Activated effector memory CD4-positive, alpha-beta T cell treated with Interleukin-2 at 50 U/mL for 16 hours (primary cell): ENCODE measurements around the gene SNTG2.

Experiments used
- DNase-seq: peaks from one replicate; pipeline ENCODE4 v3.0.0-alpha.2; 2020

Gene SNTG2

DNA sequence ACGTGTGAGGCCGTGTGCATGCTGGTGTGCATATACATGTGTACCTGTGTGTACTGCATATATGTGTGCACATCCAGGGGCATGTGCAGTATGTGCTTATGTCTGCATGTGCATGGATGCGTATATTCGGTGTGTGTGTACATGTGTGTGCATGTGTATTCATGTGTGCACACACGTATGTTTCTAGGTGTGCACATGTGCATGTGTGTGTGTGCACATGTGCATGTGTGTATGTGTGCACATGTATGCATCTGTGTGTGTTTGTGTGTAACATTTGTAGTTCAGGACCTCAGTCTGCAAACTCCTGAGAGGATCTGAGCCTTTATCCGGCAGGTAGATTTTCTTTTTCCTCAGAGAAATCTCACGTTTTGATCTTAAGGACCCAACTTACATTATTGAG is 201.7 kb downstream of the SNTG2 start:
- no peak for DNase-seq

- no peak for DNase-seq
Observed at GRCh38 chr2:1153920-1154319, 203.3 kb downstream of the SNTG2 start.

GRCh38 chr2:1154710-1155594 is 204.3 kb downstream of the SNTG2 start:
- DNase-seq, result no peak

DNA sequence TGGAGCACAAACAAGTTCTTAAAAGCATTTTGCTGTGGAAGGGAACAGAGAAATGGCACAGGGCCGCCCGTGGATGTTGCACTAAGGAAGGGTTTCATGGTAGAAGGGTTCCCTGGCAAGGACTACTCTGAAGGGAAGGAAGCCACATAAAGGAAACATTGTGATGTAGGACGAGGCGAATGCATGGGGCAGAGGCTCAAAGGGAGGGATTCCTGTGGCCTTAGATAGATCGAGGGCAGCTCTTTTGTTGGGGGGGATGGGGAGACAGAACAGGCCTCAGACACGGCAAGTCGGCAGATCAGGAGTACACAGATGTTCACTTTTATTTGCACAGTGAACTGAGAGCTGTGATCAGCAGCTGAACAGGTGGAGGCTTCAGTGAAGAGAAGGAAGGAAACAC is 205.4 kb downstream of the SNTG2 start:
- no peak for DNase-seq

- DNase-seq, result no peak
Observed at GRCh38 chr2:1156531-1156930, 205.9 kb downstream of the SNTG2 start.

- no peak for DNase-seq
Observed at GRCh38 chr2:1157107-1157506, 206.5 kb downstream of the SNTG2 start.

GRCh38 chr2:1159013-1159412 is 208.4 kb downstream of the SNTG2 start:
- DNase-seq, result no peak

DNA sequence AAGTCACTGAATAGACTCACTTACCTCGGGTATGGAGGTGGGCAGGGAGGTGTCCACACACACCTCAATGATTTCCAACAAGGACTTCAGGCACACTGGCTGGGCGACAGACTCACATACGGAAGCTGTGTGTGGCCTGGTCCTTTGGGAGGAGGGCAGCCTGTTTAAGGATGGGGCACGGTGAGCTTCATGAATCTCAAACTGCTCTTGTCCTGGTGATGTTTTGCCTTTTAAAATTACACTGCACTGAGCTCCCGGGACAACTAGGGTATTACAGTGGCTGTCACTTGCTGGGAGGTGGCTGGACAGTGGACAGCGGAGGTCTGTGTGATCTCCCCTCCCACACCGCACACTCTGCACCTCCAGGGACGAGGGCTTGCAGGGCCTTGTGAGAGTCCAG is 211.6 kb downstream of the SNTG2 start:
- no peak for DNase-seq

- DNase-seq, result peak; percentile 6
Observed at GRCh38 chr2:1162768-1163584, 212.3 kb downstream of the SNTG2 start.

DNA sequence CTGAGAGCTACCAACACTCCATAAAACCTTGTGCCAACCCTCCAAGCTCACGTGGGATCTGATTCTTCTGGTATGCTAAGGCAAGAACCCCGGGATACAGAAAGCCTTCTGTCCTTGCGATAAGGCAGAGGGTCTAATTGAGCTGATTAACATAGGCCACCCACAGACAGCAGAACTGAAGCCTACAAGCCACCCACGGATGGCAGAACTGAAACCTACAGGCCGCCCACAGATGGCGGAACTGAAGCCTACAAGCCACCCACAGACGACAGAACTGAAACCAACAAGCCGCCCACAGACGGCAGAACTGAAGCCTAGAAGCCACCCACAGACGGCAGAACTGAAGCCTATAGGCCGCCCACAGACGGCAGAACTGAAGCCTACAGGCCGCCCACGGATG is 216.3 kb downstream of the SNTG2 start:
- DNase-seq, result no peak

DNA sequence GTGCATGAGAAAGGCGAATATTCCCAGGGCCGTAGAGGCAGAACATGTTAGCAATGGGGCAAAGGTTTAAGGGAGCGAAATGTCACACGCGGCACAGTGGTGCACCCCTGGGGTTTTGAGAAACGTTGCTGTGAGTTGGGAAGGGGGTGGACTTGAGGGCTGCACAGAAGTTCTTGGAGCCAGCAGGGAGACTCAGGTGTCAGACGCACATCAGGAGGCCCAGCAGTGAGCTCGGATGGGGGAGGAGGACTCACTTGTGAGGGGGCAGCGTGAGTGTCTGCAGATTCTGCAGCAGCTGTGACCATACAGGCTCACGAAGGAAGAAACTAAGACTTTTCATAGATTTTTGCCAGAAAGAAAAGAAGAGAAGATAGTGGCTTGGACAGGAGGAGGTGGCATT is 218.2 kb downstream of the SNTG2 start:
- DNase-seq, result no peak

DNA sequence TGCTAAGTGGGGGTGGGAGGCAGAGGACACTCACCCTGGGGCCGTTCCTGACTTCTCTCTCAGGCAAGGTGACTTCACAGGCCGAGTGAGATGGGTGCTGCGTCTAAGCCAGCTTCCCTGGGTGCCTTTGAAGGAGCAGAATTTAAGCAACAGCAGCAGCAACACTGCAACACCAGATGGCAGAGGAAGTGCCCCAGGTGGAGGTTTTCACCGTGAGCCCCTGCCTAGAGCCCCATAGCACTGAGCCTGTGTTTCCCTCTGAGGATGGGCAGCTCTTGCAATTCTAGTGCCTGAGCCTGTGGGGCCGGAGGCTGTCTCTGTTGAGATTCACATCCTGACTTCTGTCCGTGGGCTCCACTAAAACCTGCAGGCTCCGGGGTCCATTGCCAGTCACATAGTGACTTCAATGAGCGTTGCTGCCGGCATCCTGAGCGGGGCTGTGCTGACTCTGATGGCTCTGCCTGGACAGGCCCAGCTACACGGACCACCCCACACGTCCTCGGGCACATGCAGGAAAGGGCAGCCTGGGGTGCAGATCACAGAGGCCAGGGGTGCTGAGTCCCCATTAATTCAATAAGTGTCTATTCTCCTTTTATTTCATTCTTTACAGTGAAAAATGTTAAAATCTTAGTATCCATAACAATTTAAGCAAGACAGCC is 218.8 kb downstream of the SNTG2 start:
- no peak for DNase-seq

- no peak for DNase-seq
Observed at GRCh38 chr2:1170241-1170640, 219.6 kb downstream of the SNTG2 start.

DNA sequence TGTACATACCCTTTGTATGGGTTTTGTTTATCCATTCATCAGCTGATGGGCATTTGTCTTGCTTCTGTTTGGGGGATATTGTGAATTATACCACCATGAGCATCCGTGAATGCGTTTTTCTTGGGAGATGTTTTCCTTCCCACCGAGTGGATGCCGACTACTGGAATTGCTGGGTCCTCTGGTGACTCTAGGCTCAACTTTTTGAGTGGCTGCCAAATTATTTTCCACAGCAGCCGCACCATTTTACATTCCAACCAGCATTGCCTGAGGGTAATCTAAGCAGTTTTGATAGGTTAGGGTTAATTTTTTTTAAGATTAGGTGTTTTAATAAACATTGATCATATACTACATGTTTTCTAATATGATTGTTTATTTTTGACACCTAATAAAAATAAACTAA is 220.1 kb downstream of the SNTG2 start:
- no peak for DNase-seq

DNA sequence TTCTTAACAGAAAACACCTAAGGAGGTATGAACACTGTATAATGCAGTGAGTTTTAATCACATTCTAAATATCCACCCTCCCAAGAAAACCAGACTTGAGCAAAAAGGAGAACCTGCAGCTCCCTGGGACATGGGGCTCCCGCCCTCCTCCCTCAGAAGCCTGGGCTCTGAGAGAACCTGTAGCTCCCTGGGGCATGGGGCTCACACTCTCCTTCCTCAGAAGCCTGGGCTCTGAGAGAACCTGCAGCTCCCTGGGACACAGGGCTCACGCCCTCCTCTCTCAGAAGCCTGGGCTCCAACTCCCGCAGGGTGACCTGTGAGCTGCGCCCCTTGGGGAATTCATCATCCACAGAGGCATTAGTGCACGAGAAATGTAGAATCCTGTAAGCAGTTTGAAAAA is 222.9 kb downstream of the SNTG2 start:
- DNase-seq, result no peak

- no peak for DNase-seq
Observed at GRCh38 chr2:1181893-1182292, 231.2 kb downstream of the SNTG2 start.

DNA sequence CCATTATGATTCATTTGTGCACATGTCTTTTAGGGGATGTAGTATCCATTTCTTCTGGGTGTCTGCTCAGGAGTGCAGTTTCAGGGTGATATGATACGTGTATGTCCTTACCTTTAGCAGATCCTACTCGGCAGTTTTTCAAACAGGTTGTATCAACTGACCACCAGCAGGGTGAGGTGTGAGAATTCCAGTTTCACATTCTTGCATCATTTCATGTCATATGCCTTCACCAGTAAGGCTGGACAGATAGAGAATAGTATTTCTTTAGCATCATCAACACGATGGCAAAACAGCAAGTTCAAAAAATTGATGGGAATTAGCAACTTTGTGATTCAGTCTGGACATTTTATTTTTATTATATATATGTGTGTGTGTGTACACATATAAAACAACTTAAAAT is 232.7 kb downstream of the SNTG2 start:
- DNase-seq, result no peak

GRCh38 chr2:1186421-1186820 is 235.8 kb downstream of the SNTG2 start:
- DNase-seq, result no peak

DNA sequence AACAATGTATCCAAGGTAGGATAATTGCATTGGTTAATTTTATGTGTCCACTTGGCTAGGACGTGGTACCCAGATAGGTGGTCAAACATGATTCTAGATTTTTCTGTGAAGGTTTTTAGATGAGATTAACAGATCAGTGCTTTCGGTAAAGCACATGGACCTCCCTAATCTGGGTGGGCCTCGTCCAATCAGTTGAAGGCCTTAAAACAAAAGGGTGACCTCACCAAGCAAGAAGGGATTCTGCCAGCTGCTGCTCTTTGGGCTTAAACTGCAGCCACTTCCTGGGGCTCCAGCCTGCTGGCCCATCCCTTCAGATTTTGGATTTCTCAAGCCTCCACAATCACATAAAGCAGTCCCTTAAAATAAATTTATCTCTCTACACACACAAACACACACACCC is 236.5 kb downstream of the SNTG2 start:
- DNase-seq, result no peak

DNA sequence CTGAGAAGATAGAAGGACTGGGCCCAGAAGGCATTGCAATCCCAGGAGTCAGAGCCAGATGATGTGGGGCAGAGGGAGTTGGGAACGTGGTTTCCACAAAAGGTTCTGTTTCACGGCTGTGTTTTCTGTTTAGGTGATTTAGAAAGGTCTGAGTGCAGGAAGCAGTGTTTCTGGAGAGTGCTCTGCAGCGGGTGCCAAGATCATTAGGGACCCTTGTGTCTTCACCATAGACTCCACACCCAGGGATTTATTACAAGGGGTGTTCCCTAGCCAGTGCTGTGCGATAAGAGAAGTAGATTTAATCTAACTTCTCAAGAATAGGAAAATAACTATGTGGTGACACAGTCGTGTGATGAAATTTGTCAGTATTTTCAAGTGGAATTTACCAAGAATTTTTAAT is 241.5 kb downstream of the SNTG2 start:
- DNase-seq, result no peak

- DNase-seq, result no peak
Observed at GRCh38 chr2:1193801-1194200, 243.2 kb downstream of the SNTG2 start.

DNA sequence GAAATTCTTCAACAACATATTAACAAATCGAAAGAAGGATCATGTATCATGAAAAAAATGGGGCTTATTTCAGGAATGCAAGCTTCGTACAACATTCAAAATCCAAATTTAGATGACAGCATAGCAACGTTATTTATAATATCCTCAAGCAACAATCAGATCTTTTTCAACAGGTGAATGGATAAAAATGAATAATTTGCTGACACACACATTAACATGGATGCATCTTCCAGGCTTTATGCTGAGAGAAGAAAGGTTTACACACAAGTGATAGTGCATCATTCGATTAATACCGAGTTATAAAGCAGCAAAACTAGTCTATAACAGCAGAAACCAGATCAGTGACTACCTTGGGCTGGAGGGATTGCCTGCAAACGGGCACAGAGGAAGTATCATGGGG is 253.1 kb downstream of the SNTG2 start:
- no peak for DNase-seq

GRCh38 chr2:1205853-1206252 is 255.2 kb downstream of the SNTG2 start:
- no peak for DNase-seq
